Hair follicle dermal papilla cell (primary cell): Measurements from ENCODE around the gene BTF3. TPM values are rescaled to one million over a fixed set of nuclear protein-coding genes. Genes with fewer than 3 reads are reported as not detected.

Experiments used
- total RNA-seq: library from RNA; depleted of rRNA; stranded (reverse); fragments of >200 nt; gene quantifications from 2 replicates; pipeline ENCODE4 v1.2.3, GENCODE V29; 2012

The BTF3 gene
- 187 and 284 TPM in 2 replicates for total RNA-seq

GRCh38 chr5:73498057-73498992, at the start of gene BTF3:
TSS of gene BTF3 (plus strand) at chr5:73498442. CDS start at chr5:73498668, 226 bp downstream.

GRCh38 chr5:73448463-73449136, 49.6 kb upstream of the BTF3 start, which contains the start of gene FOXD1:
TSS of gene FOXD1 (minus strand) at chr5:73448777. CDS start at chr5:73448362, 415 bp downstream.

Other genes with a start within 250 kb of the BTF3 start
- gene FOXD1, start 49.7 kb upstream of the BTF3 start, total RNA-seq, result 24.7 and 26.1 TPM in 2 replicates
- gene ANKRA2, start 67.2 kb downstream of the BTF3 start, total RNA-seq, result 12.9 and 13.8 TPM in 2 replicates
- gene UTP15, start 67.3 kb downstream of the BTF3 start, total RNA-seq, result 27.4 and 32.8 TPM in 2 replicates
- gene ARHGEF28, start 127.8 kb downstream of the BTF3 start, total RNA-seq, result 27.4 and 42.4 TPM in 2 replicates